HCT116 (cell line): ENCODE measurements around the gene MAN1A1. TPM values are rescaled to one million over a fixed set of nuclear protein-coding genes. Genes with fewer than 3 reads are reported as not detected.

Experiments used
- ATAC-seq: fragments of 200-7000 bp; cut with Tn5 transposase; 2 replicates; pipeline ENCODE4 v1.9.1; 2020; ENCODE audit warnings: mild to moderate bottlenecking, moderate library complexity
- BruUV-seq: library from RNA; stranded (reverse); fragments of 400-500 nt; replicated peaks from 2 replicates; lab custom pipeline; 2021; lab: Mats Ljungman, UMichigan
- CTCF ChIA-PET: fragments of 300-600 bp; sonication (Branson Sonifier 250); formaldehyde crosslinking; loops from one replicate; lab custom pipeline; 2021; ENCODE audit warnings: antibody characterized with exemption; lab: Charles Lee
- POLR2A ChIA-PET: fragments of 300-600, 350-600 bp; sonication (Branson Sonifier 250); formaldehyde crosslinking; loops from one replicate; lab custom pipeline; 2021; ENCODE audit warnings: antibody characterized with exemption; lab: Charles Lee
- RAD21 ChIA-PET, 2 experiments: fragments of 300-600 bp; sonication (Branson Sonifier 250); formaldehyde crosslinking; loops; one replicate each; lab custom pipeline; 2023; ENCODE audit warnings: low total read pairs in 2 of 2; ENCODE audit not compliant: uncharacterized antibody in 2 of 2, unreplicated experiment in 2 of 2, low non-redundant PET in 1 of 2; lab: Charles Lee
- DNase-seq: peaks from one replicate; pipeline ENCODE4 v3.0.0-alpha.2; 2010; ENCODE audit warnings: low read depth, low spot score
- H2AFZ ChIP-seq: fragments of 200-600 bp; shearing (Covaris generic), sonication (generic); 2 replicates; pipeline ENCODE4 v1.6.1; 2017; ENCODE audit warnings: low read depth, mixed run types, mixed read lengths, antibody characterized with exemption, low read length; ENCODE audit not compliant: poor library complexity, severe bottlenecking
- H3K27ac ChIP-seq: 2 replicates; pipeline ENCODE4 v1.5.1; 2012; ENCODE audit warnings: low read depth, low read length
- H3K27me3 ChIP-seq: fragments of 200-600 bp; sonication (generic); 2 replicates; pipeline ENCODE4 v1.6.1; 2016; ENCODE audit warnings: mixed run types, low read length, mixed read lengths; ENCODE audit not compliant: insufficient read depth
- H3K36me3 ChIP-seq, 2 experiments: fragments of 200-500 bp in 1 of 2; fragments of 200-600 bp in 1 of 2; sonication (Bioruptor generic) in 1 of 2; sonication (generic) in 1 of 2; 2 replicates each; pipeline versions ENCODE4 v1.5.1 to v1.6.1; 2014 to 2016; ENCODE audit warnings: low read length in 2 of 2, inconsistent platforms in 1 of 2, mixed read lengths in 1 of 2, mixed run types in 1 of 2; ENCODE audit not compliant: insufficient read depth in 2 of 2, control insufficient read depth in 1 of 2
- H3K4me1 ChIP-seq, 2 experiments: fragments of 200-600 bp in 1 of 2; sonication (generic) in 1 of 2; 2 replicates each; pipeline versions ENCODE4 v1.5.1 to v1.6.1; 2012 to 2017; ENCODE audit warnings: low read length in 2 of 2, inconsistent platforms in 1 of 2, mild to moderate bottlenecking in 1 of 2, mixed read lengths in 1 of 2, mixed run types in 1 of 2, moderate library complexity in 1 of 2; ENCODE audit not compliant: insufficient read depth in 2 of 2, control insufficient read depth in 1 of 2
- H3K4me2 ChIP-seq: fragments of 200-600 bp; sonication (generic); 2 replicates; pipeline ENCODE4 v1.6.1; 2017; ENCODE audit warnings: mixed run types, low read length, mixed read lengths
- H3K4me3 ChIP-seq, 2 experiments: fragments of 200-600 bp in 1 of 2; sonication (generic) in 1 of 2; replicated peaks in 1 of 2; 2 replicates each; pipeline ENCODE4 v1.5.1; 2011 to 2016; ENCODE audit warnings: low read length in 2 of 2, control low read depth in 1 of 2, low read depth in 1 of 2, mild to moderate bottlenecking in 1 of 2, mixed read lengths in 1 of 2, mixed run types in 1 of 2
- H3K79me2 ChIP-seq: fragments of 200-600 bp; sonication (generic); 2 replicates; pipeline ENCODE4 v1.6.1; 2017; ENCODE audit warnings: mild to moderate bottlenecking, mixed run types, low read length, moderate library complexity, mixed read lengths; ENCODE audit not compliant: insufficient read depth
- H3K9ac ChIP-seq: fragments of 200-600 bp; sonication (generic); 2 replicates; pipeline ENCODE4 v1.6.1; 2016; ENCODE audit warnings: low read length, mixed read lengths
- H3K9me2 ChIP-seq: fragments of 200-600 bp; sonication (generic), shearing (Covaris generic); 2 replicates; pipeline ENCODE4 v1.6.1; 2017; ENCODE audit warnings: mixed run types, mild to moderate bottlenecking, moderate library complexity; ENCODE audit not compliant: insufficient read depth
- H3K9me3 ChIP-seq, 2 experiments: fragments of 200-500 bp in 1 of 2; fragments of 200-600 bp in 1 of 2; sonication (Bioruptor generic) in 1 of 2; sonication (generic) in 1 of 2; 2 replicates each; pipeline ENCODE4 v1.6.1; 2014 to 2017; ENCODE audit warnings: low read length in 2 of 2, mixed read lengths in 2 of 2, inconsistent platforms in 1 of 2, low read depth in 1 of 2, mild to moderate bottlenecking in 1 of 2, mixed run types in 1 of 2, moderate library complexity in 1 of 2; ENCODE audit not compliant: control insufficient read depth in 1 of 2, insufficient read depth in 1 of 2
- H4K20me1 ChIP-seq: fragments of 200-600 bp; sonication (generic), shearing (Covaris generic); 2 replicates; pipeline ENCODE4 v1.6.1; 2017; ENCODE audit warnings: mixed run types, mild to moderate bottlenecking, moderate library complexity; ENCODE audit not compliant: insufficient read depth
- CBX3 ChIP-seq: IDR thresholded peaks from 2 replicates; pipeline ENCODE4 v1.6.1; 2012; ENCODE audit warnings: low read depth
- CEBPB ChIP-seq: IDR thresholded peaks from 2 replicates; pipeline ENCODE4 v1.6.1; 2012; ENCODE audit warnings: low read depth
- EGR1 ChIP-seq: IDR thresholded peaks from 2 replicates; pipeline ENCODE4 v1.6.1; 2012; ENCODE audit warnings: low read depth
- ELF1 ChIP-seq: IDR thresholded peaks from 2 replicates; pipeline ENCODE4 v1.6.1; 2012; ENCODE audit warnings: low read depth, borderline replicate concordance
- EZH2phosphoT487 ChIP-seq: fragments of 200-600 bp; IDR thresholded peaks from 2 replicates; pipeline ENCODE4 v1.6.1; 2018; ENCODE audit warnings: antibody characterized with exemption, borderline replicate concordance
- JUND ChIP-seq: IDR thresholded peaks from 2 replicates; pipeline ENCODE4 v1.6.1; 2012
- POLR2AphosphoS5 ChIP-seq: IDR thresholded peaks from 2 replicates; pipeline ENCODE4 v1.6.1; 2011; ENCODE audit warnings: mild to moderate bottlenecking, low read depth, low read length, moderate library complexity
- RAD21 ChIP-seq: IDR thresholded peaks from 2 replicates; pipeline ENCODE4 v1.6.1; 2012; ENCODE audit warnings: low read depth, mild to moderate bottlenecking
- SIN3A ChIP-seq: IDR thresholded peaks from 2 replicates; pipeline ENCODE4 v1.6.1; 2012; ENCODE audit warnings: low read depth
- SRF ChIP-seq: IDR thresholded peaks from 2 replicates; pipeline ENCODE4 v1.6.1; 2012; ENCODE audit warnings: low read depth
- YY1 ChIP-seq: IDR thresholded peaks from 2 replicates; pipeline ENCODE4 v1.6.1; 2011; ENCODE audit warnings: low read length, low read depth, moderate library complexity, mild to moderate bottlenecking; ENCODE audit not compliant: insufficient replicate concordance; ENCODE audit errors: extremely low read depth
- ZFX ChIP-seq: fragments of 450-650 bp; IDR thresholded peaks from 2 replicates; pipeline ENCODE4 v1.6.1; 2017
- ZNF274 ChIP-seq: fragments of 200-500 bp; sonication (Bioruptor generic); IDR thresholded peaks from 2 replicates; pipeline ENCODE4 v1.6.1; 2014; ENCODE audit warnings: mild to moderate bottlenecking, low read depth, low read length, inconsistent platforms
- intact Hi-C: fragments of 100-400 bp; cut with micrococcal nuclease; formaldehyde crosslinking; loops from 2 replicates; pipeline ENCODE4 v1.10.0; 2022
- total RNA-seq: library from RNA; stranded (reverse); gene quantifications from one replicate; pipeline ENCODE4 v1.2.1, GENCODE V29; 2021; ENCODE audit not compliant: unreplicated experiment
- TF ChIP-seq, protein P1 (sequence below): IDR thresholded peaks from 2 replicates; pipeline ENCODE4 v1.6.1; 2012; ENCODE audit warnings: low read depth
- TF ChIP-seq, protein P2 (sequence below): IDR thresholded peaks from 2 replicates; pipeline ENCODE4 v1.6.1; 2011; ENCODE audit warnings: mild to moderate bottlenecking, low read length, moderate library complexity; ENCODE audit not compliant: insufficient replicate concordance; ENCODE audit errors: extremely low read depth

Gene MAN1A1
- total RNA-seq, 1 experiment from 2014 or later = 46.0 TPM

DNA sequence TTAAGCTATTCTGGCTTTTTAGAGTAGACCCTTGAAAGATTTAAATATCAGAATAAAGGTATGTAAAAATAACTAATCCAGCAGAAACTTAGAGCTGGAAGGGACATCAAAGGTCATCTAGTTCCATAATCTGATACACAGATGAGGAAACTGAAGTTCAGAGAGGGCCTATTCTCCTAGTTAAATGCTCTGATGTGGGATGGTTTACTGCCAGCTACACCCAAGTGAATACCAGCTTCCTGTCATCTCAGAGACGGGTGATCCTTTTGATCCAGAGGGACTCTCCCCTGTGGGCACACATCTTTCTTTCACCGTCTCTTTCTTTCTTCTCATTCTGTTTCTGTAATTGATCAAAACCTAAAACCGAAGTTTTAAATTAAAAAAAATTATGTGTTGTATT, 94.1 kb downstream of the MAN1A1 start (continued):
- TF ChIP-seq YY1 (no peak), ZFX (no peak)

DNA sequence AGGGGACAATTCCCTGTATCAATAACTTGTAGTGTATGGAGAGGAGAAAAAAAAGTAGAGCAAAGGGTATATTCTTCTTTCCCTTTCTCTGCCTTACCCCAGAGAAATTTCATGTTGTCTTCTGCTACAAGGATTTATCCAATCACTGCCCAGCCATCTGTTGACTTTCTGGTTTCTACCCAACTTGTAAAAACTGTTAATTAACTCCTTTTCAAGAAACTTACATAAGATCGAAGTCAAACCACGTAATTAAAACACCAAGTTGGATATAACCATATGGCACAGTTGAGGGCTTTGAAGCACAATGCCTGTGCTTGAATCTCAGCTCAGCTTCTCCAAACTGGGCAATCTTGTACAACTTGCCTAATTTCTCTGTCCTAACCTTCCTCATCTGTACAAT, 99.5 kb downstream of the MAN1A1 start:
- Histone ChIP-seq H3K4me3 (no peak overlapping the region), H3K9me3 (no peaks in the 10 kb centered on the region), H3K27me3 (no peaks in the 10 kb centered on the region), H3K27ac (no peak overlapping the region), H3K79me2 (no peaks in the 10 kb centered on the region), H2AFZ (no peak overlapping the region), H3K36me3 (peaks cover 0 to 18% of the 10 kb centered on the region in 2 experiments; a peak in 1 of 4 replicates), H3K4me1 (peaks cover 3 to 12% of the 10 kb centered on the region in 2 experiments), H3K9ac (no peak overlapping the region), H3K9me2 (no peaks in the 10 kb centered on the region), H3K4me2 (no peak overlapping the region), H4K20me1 (no peaks in the 10 kb centered on the region)
- ChIA-PET POLR2A (no interaction called here), CTCF (no interaction called here), RAD21 (no interaction called here)
- intact Hi-C loops = no loop called here
- no peak for TF ChIP-seq ELF1
- TF ChIP-seq EGR1 = no peak
- no peak for TF ChIP-seq ZNF274
- no peak for DNase-seq
- no peak for ATAC-seq
- BruUV-seq = no TSS peak

DNA sequence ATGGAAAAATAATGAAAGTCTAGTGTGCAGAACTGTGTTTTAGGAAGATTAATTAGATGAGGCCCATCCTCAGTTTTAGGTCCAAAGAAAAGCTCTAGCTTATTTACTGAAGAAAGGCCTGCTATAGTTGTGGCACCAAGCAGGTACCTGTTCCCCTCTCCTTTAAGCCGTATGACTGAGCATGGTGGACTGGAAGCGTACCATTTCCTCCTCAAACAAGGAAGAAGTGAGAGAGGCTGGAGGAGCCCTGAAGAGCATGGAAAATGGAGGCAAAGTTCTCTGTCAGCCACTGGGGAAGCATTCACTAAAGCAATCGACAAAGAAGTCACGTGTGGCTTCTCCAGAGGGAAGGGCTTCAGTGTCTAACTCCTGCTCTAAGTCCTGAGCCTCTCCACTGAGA, 100.2 kb downstream of the MAN1A1 start:
- H3K27ac ChIP-seq = no peak overlapping the region
- H2AFZ ChIP-seq = no peak overlapping the region
- no peaks in the 10 kb centered on the region for H3K79me2 ChIP-seq
- ChIA-PET POLR2A (no interaction called here), CTCF (no interaction called here), RAD21 (no interaction called here)
- H3K4me2 ChIP-seq = no peak overlapping the region
- H4K20me1 ChIP-seq = no peaks in the 10 kb centered on the region
- no peaks in the 10 kb centered on the region for H3K9me3 ChIP-seq
- H3K4me3 ChIP-seq = no peak overlapping the region
- H3K27me3 ChIP-seq = no peaks in the 10 kb centered on the region
- H3K9ac ChIP-seq = no peak overlapping the region
- no TSS peak for BruUV-seq
- H3K9me2 ChIP-seq = no peaks in the 10 kb centered on the region
- intact Hi-C loops = no loop called here
- peaks cover 0 to 5% of the 10 kb centered on the region in 2 experiments; a peak in 1 of 4 replicates for H3K4me1 ChIP-seq
- ATAC-seq (no peak), DNase-seq (no peak)
- H3K36me3 ChIP-seq = peaks cover 0 to 18% of the 10 kb centered on the region in 2 experiments; a peak in 1 of 4 replicates
- no peak for TF ChIP-seq JUND
- no peak for TF ChIP-seq POLR2AphosphoS5
- TF ChIP-seq, protein P1, sequence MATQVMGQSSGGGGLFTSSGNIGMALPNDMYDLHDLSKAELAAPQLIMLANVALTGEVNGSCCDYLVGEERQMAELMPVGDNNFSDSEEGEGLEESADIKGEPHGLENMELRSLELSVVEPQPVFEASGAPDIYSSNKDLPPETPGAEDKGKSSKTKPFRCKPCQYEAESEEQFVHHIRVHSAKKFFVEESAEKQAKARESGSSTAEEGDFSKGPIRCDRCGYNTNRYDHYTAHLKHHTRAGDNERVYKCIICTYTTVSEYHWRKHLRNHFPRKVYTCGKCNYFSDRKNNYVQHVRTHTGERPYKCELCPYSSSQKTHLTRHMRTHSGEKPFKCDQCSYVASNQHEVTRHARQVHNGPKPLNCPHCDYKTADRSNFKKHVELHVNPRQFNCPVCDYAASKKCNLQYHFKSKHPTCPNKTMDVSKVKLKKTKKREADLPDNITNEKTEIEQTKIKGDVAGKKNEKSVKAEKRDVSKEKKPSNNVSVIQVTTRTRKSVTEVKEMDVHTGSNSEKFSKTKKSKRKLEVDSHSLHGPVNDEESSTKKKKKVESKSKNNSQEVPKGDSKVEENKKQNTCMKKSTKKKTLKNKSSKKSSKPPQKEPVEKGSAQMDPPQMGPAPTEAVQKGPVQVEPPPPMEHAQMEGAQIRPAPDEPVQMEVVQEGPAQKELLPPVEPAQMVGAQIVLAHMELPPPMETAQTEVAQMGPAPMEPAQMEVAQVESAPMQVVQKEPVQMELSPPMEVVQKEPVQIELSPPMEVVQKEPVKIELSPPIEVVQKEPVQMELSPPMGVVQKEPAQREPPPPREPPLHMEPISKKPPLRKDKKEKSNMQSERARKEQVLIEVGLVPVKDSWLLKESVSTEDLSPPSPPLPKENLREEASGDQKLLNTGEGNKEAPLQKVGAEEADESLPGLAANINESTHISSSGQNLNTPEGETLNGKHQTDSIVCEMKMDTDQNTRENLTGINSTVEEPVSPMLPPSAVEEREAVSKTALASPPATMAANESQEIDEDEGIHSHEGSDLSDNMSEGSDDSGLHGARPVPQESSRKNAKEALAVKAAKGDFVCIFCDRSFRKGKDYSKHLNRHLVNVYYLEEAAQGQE = no peak
- TF ChIP-seq RAD21 = no peak
- TF ChIP-seq SRF = no peak
- TF ChIP-seq EGR1 = no peak
- TF ChIP-seq ZFX = no peak
- TF ChIP-seq ZNF274 = no peak
- no peak for TF ChIP-seq CEBPB
- TF ChIP-seq CBX3 = no peak
- TF ChIP-seq YY1 = no peak
- no peak for TF ChIP-seq SIN3A
- no peak for TF ChIP-seq EZH2phosphoT487
- TF ChIP-seq, protein P2, sequence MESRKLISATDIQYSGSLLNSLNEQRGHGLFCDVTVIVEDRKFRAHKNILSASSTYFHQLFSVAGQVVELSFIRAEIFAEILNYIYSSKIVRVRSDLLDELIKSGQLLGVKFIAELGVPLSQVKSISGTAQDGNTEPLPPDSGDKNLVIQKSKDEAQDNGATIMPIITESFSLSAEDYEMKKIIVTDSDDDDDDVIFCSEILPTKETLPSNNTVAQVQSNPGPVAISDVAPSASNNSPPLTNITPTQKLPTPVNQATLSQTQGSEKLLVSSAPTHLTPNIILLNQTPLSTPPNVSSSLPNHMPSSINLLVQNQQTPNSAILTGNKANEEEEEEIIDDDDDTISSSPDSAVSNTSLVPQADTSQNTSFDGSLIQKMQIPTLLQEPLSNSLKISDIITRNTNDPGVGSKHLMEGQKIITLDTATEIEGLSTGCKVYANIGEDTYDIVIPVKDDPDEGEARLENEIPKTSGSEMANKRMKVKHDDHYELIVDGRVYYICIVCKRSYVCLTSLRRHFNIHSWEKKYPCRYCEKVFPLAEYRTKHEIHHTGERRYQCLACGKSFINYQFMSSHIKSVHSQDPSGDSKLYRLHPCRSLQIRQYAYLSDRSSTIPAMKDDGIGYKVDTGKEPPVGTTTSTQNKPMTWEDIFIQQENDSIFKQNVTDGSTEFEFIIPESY = no peak
